HAP-1 (cell line): ENCODE data around the gene C5orf63.
A peak's percentile ranks its signal among the peaks of the same experiment; 100 is the strongest.

Experiments
- DNase-seq, 2 experiments: peaks; one replicate each; pipeline ENCODE4 v3.0.0-alpha.2; 2016 to 2020; ENCODE audit warnings: low spot score in 2 of 2
- H3K27me3 ChIP-seq: fragments of 250-450 bp; sonication (Bioruptor Pico); 2 replicates; pipeline ENCODE4 v1.5.1; 2020; ENCODE audit warnings: low read depth, mild to moderate bottlenecking, moderate library complexity
- H3K36me3 ChIP-seq: fragments of 250-450 bp; sonication (Bioruptor Pico); replicated peaks from 2 replicates; pipeline ENCODE4 v1.5.1; 2020; ENCODE audit warnings: mild to moderate bottlenecking
- H3K4me1 ChIP-seq: fragments of 250-450 bp; sonication (Bioruptor Pico); 2 replicates; pipeline ENCODE4 v1.5.1; 2020; ENCODE audit warnings: mild to moderate bottlenecking
- H3K4me3 ChIP-seq: fragments of 250-450 bp; sonication (Bioruptor Pico); 2 replicates; pipeline ENCODE4 v1.5.1; 2020; ENCODE audit warnings: mild to moderate bottlenecking, moderate library complexity
- H3K9me3 ChIP-seq: fragments of 250-450 bp; sonication (Bioruptor Pico); 2 replicates; pipeline ENCODE4 v1.5.1; 2020; ENCODE audit warnings: mild to moderate bottlenecking, moderate library complexity
- in situ Hi-C: fragments of 300-500 bp; cut with MboI; formaldehyde crosslinking; loops from 3 replicates; pipeline ENCODE4 v1.14.3; 2020; ENCODE audit warnings: low sequenced_read_pairs, inconsistent platforms, mixed read lengths

C5orf63 gene

GRCh38 chr5:127086589-127086988, 13.3 kb upstream of the C5orf63 start:
- Histone ChIP-seq H3K36me3 (no peaks in the 10 kb centered on the region), H3K27me3 (no peaks in the 10 kb centered on the region; the same call in 1 of the 2 replicates), H3K9me3 (no peaks in the 10 kb centered on the region), H3K4me1 (no peaks in the 10 kb centered on the region), H3K4me3 (no peak overlapping the region)
- in situ Hi-C loops: no loop called here
- DNase-seq: no peak

DNA sequence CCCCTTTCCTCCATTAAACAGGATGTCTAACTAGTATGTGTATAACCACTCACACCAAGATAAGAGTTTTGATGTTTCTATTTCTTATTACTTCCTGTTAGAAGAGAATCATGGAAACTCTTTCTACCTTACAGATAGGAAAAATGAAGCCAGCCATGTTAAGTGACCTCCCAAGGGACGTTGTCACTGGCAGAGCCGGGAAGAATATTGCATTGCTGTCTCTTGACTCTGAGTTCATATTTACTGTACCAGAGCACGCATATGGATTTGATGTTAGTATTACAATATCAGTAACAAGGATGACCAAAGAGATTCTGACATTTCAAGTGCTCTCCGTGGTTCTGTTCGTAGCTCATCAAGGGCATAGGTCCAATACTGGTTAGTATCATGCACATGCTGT, 12.5 kb upstream of the C5orf63 start:
- in situ Hi-C loops: no loop called here
- Histone ChIP-seq H3K9me3 (no peaks in the 10 kb centered on the region), H3K4me1 (no peaks in the 10 kb centered on the region), H3K36me3 (no peaks in the 10 kb centered on the region), H3K27me3 (no peaks in the 10 kb centered on the region; the same call in 1 of the 2 replicates), H3K4me3 (no peak overlapping the region)
- DNase-seq: no peak

GRCh38 chr5:127085371-127085770, 12.1 kb upstream of the C5orf63 start:
- DNase-seq: no peak

GRCh38 chr5:127084656-127085055, 11.4 kb upstream of the C5orf63 start:
- DNase-seq: no peak
- Histone ChIP-seq H3K36me3 (no peaks in the 10 kb centered on the region), H3K4me1 (no peaks in the 10 kb centered on the region), H3K27me3 (no peaks in the 10 kb centered on the region; the same call in 1 of the 2 replicates), H3K9me3 (no peaks in the 10 kb centered on the region), H3K4me3 (no peak overlapping the region)
- in situ Hi-C loops: no loop called here

More at GRCh38 chr5:127085371-127085770, 12.1 kb upstream of the C5orf63 start:
- H3K27me3 ChIP-seq: no peaks in the 10 kb centered on the region; the same call in 1 of the 2 replicates
- no peaks in the 10 kb centered on the region for H3K9me3 ChIP-seq
- no peaks in the 10 kb centered on the region for H3K36me3 ChIP-seq
- in situ Hi-C loops: no loop called here
- no peaks in the 10 kb centered on the region for H3K4me1 ChIP-seq
- H3K4me3 ChIP-seq: no peak overlapping the region

GRCh38 chr5:127083711-127084110, 10.4 kb upstream of the C5orf63 start:
- no peak for DNase-seq
- H3K4me3 ChIP-seq: no peak overlapping the region
- in situ Hi-C loops: no loop called here
- H3K4me1 ChIP-seq: no peaks in the 10 kb centered on the region
- H3K36me3 ChIP-seq: no peaks in the 10 kb centered on the region
- no peaks in the 10 kb centered on the region for H3K9me3 ChIP-seq
- no peaks in the 10 kb centered on the region; the same call in 1 of the 2 replicates for H3K27me3 ChIP-seq

GRCh38 chr5:127079994-127080491, 6.7 kb upstream of the C5orf63 start:
- Histone ChIP-seq H3K27me3 (no peaks in the 10 kb centered on the region), H3K36me3 (no peaks in the 10 kb centered on the region), H3K4me1 (no peaks in the 10 kb centered on the region), H3K4me3 (no peak overlapping the region), H3K9me3 (no peaks in the 10 kb centered on the region)
- peak in 1 of 2 experiments; percentile 13 for DNase-seq
- in situ Hi-C loops: no loop called here

DNA sequence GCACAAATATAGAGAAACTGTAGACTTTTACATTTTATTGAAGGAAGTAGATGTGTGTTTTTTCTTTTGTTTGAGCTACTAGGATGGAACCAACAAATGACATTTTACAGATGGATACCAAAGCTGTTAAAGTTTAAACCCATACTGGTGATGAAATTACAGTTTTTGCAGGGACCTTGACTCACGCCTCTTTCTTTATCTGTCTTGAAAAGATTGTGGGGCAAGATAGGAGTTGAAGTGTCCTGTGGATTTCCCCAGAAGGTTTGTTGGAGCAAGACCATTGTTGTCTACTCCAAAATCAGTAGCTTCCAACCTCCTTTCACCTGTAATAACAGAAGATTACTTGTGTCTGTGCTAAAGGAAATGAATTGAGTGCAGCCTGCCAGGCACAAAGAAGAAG, 4.1 kb upstream of the C5orf63 start:
- Histone ChIP-seq H3K4me3 (no peak overlapping the region), H3K27me3 (no peaks in the 10 kb centered on the region), H3K4me1 (no peaks in the 10 kb centered on the region), H3K9me3 (no peaks in the 10 kb centered on the region), H3K36me3 (no peaks in the 10 kb centered on the region)
- in situ Hi-C loops: no loop called here
- no peak for DNase-seq

DNA sequence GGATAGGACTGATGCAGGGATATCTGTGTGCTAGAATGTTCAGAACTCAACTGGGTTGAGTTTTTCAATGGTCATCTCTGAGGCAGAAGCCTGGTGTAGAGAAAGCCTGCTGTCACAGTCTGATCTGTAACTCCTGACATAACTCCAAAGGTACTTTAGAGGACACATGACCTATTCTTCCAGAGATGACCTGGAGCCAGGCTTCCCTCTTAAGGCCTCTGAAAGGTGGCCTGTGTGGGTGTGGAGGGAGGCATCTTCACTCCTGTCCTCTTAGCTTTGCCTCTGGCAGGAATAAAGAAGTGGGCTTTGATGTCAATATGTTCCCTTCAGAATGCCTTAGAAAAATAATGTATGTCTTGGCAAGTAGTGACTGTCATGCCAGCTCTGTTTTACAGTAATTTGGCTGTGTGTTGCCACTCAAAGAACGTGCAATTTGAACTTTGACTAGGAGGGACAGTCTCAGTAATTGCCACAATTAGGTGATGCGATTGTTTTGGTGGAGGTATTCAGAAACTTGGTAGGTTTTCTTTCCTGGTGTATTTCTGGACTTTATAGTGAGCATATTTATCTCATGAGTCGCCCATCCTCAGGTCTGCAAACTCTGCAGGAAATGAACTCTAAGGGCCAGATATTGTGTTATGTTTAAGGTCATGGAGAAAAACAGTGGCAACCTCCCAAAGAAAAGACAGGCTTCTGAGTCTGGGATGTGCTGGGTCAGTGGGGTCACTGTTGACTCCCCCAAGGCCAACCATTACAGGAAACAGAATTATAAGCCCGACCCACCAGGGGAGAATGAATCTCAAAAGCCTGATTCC, 3.2 kb upstream of the C5orf63 start:
- DNase-seq: no peak
- H3K4me1 ChIP-seq: no peaks in the 10 kb centered on the region
- H3K9me3 ChIP-seq: no peaks in the 10 kb centered on the region
- no peak overlapping the region for H3K4me3 ChIP-seq
- in situ Hi-C loops: no loop called here
- H3K36me3 ChIP-seq: no peaks in the 10 kb centered on the region
- no peaks in the 10 kb centered on the region for H3K27me3 ChIP-seq

DNA sequence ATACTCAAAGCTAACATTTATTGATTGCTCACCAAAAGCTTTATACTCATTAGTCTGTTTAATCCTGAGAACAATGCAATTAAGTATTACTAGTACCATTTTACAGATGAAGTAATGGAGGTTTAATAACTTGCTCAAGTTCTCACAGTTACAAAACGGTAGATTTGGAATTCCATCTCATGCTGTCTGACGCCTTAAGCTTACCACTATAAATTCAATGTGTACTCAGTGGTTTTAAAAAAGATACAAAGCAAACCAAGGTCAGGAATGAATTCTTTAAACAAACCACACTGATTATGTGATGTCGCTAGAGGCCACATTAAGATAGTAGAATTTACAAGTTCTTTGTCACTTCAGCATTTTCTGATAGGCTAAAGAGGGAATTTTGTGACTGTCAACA, 1.2 kb upstream of the C5orf63 start:
- no peak for DNase-seq
- no peak overlapping the region for H3K4me3 ChIP-seq
- in situ Hi-C loops: no loop called here
- no peaks in the 10 kb centered on the region for H3K9me3 ChIP-seq
- no peaks in the 10 kb centered on the region for H3K36me3 ChIP-seq
- H3K27me3 ChIP-seq: no peaks in the 10 kb centered on the region
- H3K4me1 ChIP-seq: no peaks in the 10 kb centered on the region

GRCh38 chr5:127070243-127070642, 3.1 kb downstream of the C5orf63 start:
- no peaks in the 10 kb centered on the region for H3K9me3 ChIP-seq
- H3K27me3 ChIP-seq: no peaks in the 10 kb centered on the region
- H3K4me1 ChIP-seq: no peaks in the 10 kb centered on the region
- H3K4me3 ChIP-seq: no peak overlapping the region
- in situ Hi-C loops: no loop called here
- H3K36me3 ChIP-seq: no peaks in the 10 kb centered on the region
- no peak for DNase-seq

DNA sequence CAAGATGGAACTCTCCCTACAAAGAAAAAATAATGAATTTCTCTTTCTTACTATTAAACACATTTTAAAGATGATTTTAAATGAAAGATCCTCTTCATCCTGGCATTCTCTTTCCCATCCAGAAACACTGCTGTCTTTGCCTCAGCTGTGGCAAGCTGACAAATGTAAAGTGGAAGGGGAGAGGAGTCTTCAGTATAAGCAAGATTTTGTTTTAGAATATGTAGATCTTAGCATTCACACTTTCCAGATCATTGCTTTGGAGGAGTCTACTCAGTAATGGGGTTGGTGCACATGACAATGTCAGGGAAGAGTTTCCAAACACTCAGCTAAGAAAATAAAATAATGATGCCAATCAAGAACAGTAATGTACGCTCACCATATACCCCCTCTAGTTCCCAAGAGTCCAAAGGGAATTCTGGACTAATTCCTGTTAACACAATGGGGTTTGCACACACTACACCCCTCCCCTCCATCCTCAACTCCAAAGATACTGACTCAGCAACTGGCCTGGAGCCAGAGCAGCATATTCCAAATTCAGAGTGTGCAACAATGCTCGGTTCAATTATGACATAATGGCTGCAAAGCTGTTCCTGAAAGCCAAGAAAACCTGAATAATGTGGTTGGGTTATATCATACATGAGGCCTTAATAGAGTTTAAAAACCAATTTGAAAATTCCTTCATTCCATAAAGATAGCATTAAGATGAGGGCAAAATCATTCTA, 4.6 kb downstream of the C5orf63 start:
- no peaks in the 10 kb centered on the region for H3K36me3 ChIP-seq

GRCh38 chr5:127066721-127067120, 6.6 kb downstream of the C5orf63 start:
- no peaks in the 10 kb centered on the region for H3K9me3 ChIP-seq
- no peaks in the 10 kb centered on the region for H3K4me1 ChIP-seq
- in situ Hi-C loops: no loop called here
- DNase-seq: no peak
- H3K36me3 ChIP-seq: no peaks in the 10 kb centered on the region
- H3K4me3 ChIP-seq: no peak overlapping the region
- no peaks in the 10 kb centered on the region for H3K27me3 ChIP-seq

More for the DNA sequence above, 4.6 kb downstream of the C5orf63 start:
- H3K4me1 ChIP-seq: no peaks in the 10 kb centered on the region
- DNase-seq: peak in 1 of 2 experiments; percentile 23
- in situ Hi-C loops: no loop called here
- no peaks in the 10 kb centered on the region for H3K27me3 ChIP-seq
- no peak overlapping the region for H3K4me3 ChIP-seq
- no peaks in the 10 kb centered on the region for H3K9me3 ChIP-seq

- Histone ChIP-seq H3K4me1 (no peaks in the 10 kb centered on the region), H3K9me3 (no peaks in the 10 kb centered on the region), H3K4me3 (no peak overlapping the region), H3K27me3 (no peaks in the 10 kb centered on the region), H3K36me3 (no peaks in the 10 kb centered on the region)
- in situ Hi-C loops: no loop called here
- no peak for DNase-seq
Observed at GRCh38 chr5:127064253-127064840, 9.0 kb downstream of the C5orf63 start.
